NCI-H1694 treated with DMSO at 0.1 percent for 48 hours (cell line): ENCODE data around the gene DCAF11.
"Not testable (repeated sequence)": the region's sequence is repeated elsewhere in the genome, so short reads cannot be mapped to it uniquely, and the experiment has no call there.

Experiments used
- DNase-seq: peaks from one replicate; lab custom pipeline; 2025; lab: John Stamatoyannopoulos, UW

Gene DCAF11

DNA sequence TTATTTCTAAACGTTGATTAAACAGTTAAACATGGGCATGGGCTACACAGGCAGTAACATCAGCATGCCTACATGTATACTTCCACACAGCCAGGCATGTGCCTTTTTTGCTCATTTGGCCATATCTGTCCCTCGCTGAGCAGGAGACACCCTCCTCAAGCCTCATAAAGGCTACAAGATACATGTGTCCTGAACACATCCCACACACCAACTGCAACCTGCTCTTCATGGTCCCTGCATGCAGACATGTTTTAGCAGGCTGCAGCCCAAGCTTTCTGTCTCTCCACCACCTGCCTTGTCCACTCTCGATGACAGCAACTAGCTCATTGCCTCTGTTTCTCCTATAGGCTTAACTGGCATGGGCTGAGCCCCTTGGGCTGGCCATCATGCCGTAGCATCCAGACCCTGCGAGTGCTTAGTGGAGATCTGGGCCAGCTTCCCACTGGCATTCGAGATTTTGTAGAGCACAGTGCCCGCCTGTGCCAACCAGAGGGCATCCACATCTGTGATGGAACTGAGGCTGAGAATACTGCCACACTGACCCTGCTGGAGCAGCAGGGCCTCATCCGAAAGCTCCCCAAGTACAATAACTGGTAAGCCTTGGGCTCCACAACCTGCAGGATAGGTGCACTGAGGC is 17.9 kb upstream of the DCAF11 start:
- DNase-seq = no peak

DNA sequence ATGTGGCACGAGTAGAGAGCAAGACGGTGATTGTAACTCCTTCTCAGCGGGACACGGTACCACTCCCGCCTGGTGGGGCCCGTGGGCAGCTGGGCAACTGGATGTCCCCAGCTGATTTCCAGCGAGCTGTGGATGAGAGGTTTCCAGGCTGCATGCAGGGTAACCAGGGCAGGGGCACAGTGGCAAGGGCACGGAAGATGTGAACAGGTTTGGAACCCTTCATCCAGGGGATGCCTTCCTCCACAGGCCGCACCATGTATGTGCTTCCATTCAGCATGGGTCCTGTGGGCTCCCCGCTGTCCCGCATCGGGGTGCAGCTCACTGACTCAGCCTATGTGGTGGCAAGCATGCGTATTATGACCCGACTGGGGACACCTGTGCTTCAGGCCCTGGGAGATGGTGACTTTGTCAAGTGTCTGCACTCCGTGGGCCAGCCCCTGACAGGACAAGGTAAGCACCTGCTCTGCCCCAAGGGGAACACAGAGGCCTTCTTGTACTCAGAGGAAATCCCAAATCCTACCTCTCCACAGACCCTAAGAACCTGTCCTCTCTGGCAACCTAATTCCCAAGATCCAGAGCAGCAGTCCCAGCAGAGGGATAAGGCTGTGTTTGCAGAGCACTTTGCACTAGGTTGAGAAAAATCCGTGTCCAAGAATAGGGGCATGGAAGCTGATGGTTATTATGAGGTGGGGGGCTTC is 16.2 kb upstream of the DCAF11 start:
- no peak for DNase-seq

DNA sequence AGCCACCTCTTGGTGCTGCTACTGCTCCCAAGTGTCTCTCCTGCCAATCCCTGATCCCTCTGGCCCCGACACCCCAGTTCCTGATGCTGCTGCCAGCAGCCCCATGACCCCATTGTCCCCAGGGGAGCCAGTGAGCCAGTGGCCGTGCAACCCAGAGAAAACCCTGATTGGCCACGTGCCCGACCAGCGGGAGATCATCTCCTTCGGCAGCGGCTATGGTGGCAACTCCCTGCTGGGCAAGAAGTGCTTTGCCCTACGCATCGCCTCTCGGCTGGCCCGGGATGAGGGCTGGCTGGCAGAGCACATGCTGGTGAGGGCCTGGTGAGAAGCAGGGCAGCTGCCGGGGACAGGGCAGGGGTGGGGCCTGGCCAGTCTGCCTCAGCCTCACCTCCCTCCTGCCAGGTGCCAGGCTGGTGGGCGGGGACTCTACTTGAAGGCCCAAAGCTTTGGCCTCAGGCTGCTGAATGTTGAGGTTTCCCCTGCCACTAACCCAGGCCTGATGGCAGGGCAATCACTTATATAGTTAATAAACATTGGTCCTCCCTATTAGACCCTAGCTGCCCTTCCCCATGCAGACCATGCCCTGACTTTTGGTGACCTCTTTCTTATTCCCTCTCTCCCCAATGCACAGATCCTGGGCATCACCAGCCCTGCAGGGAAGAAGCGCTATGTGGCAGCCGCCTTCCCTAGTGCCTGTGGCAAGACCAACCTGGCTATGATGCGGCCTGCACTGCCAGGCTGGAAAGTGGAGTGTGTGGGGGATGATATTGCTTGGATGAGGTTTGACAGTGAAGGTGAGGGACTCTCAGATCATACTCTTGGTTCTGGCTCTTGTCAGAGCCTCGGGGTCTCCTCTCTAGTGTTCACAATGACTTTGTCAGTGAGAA is 15.4 kb upstream of the DCAF11 start:
- DNase-seq = no peak

DNA sequence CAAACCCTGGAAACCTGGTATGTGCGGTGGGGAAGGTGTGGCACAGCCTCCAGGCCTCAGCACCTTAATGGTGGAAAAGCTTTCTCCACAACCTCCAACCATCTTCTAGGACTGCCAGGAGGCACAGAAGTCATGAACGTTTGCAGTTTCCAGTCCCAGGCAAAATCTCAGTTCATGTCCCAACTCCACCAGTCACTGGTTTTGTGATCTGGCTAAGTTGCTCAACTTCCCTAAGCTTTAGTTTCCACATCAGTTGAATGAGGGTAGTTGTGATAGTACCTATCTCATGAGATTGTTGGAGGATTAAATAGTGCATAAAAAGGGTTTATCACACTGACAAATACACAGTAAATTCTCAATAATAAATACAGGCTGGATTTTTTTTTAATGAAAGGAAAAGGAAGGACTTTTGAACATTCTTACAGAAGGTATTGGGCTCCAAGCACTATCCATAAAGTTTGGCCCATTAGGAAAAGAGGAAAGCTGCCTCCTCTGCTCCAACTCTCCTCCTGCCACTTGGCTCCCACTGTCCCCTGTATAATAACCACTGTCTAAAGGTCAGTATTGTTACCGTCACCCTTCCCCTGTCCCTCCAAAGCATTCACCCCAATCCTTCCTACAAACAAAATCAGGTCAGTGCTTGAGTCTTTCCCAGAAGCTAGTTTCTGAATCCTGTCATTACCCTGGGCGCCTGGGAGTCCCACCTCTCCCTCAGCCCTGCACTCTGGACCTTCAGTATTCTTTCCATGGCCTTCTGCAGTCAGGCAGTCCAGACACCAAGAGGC is 14.2 kb upstream of the DCAF11 start:
- no peak for DNase-seq

DNA sequence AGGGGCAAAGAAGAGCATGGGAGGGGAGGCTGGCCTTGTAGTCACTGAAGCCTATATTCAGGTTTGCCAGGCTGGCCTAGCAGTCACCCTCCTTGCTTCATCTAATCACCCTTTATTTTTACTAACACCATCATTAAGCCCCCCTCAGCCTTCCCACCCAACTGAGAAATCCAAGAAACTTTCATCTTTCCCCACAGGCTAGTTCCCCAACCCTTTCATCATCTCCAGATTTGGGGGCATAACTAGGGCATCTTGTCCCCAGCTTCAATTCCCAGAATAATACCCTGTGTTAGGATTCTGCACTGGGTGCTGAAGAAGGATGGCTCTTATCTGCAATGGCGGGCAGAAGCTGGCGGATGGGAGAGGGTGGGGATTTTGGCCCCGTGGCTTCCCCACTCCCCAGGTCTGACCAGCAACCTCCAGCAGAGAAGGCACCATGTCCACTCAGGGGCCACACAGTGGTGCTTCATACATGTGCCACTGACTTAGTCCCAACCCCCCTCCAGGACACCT is 13.5 kb upstream of the DCAF11 start:
- no peak for DNase-seq

DNA sequence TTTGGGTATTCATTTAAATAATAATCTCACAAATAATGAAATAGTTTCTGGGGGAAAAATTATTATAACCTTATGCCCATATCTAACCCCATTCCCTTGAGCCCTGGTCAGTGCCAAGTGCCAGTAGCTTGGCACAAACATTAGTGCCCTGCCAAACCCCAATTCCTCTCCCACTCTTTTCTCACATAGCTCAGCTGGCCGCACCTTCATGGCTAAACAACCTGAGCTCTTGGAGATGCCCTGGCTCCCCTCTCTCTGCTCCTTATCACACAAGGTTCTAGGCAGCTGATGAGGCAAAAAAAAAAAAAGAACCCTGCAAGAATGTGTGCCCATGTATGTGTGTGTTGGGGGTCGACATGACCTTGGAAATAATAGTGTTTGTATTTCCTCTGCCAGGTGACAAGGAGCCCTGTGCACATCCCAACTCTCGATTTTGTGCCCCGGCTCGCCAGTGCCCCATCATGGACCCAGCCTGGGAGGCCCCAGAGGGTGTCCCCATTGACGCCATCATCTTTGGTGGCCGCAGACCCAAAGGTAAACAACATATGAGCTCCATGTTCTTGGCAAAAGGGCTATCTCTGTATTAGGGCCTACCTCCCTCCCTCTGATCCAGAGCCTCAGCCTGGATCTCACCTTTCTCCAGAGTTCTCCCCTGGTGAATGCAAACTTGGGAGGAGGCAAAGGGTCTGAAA is 12.1 kb upstream of the DCAF11 start:
- DNase-seq = no peak

DNA sequence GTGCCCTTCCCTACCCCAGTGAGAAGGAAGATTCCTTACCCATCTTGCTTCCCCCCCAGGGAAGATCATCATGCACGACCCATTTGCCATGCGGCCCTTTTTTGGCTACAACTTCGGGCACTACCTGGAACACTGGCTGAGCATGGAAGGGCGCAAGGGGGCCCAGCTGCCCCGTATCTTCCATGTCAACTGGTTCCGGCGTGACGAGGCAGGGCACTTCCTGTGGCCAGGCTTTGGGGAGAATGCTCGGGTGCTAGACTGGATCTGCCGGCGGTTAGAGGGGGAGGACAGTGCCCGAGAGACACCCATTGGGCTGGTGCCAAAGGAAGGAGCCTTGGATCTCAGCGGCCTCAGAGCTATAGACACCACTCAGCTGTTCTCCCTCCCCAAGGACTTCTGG is 11.1 kb upstream of the DCAF11 start:
- DNase-seq = no peak

DNA sequence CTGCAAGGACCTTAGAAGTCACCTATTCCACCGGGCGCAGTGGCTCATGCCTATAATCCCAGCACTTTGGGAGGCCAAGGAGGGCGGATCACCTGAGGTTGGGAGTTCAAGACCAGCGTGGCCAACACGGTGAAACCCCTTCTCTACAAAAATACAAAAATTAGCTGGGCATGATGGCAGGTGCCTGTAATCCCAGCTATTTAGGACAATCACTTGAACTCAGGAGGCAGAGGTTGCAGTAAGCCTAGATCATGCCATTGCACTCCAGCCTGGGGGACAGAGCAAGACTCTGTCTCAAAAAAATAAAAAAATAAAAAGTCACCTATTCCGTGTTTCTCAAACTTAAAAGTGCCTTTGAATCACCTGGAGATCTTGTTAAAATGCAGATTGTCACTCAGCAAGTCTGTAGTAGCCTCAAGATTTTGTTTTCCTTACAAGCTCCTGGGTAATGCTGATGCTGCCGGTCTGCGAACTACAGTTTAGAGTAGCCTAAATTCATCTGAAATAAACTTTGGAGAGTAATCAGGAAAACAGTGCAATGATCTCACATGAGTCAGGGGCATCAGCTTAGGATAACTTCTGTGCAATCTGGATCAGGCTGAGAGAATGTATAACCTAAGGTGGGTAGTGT is 8.9 kb upstream of the DCAF11 start:
- not testable (repeated sequence) for DNase-seq

DNA sequence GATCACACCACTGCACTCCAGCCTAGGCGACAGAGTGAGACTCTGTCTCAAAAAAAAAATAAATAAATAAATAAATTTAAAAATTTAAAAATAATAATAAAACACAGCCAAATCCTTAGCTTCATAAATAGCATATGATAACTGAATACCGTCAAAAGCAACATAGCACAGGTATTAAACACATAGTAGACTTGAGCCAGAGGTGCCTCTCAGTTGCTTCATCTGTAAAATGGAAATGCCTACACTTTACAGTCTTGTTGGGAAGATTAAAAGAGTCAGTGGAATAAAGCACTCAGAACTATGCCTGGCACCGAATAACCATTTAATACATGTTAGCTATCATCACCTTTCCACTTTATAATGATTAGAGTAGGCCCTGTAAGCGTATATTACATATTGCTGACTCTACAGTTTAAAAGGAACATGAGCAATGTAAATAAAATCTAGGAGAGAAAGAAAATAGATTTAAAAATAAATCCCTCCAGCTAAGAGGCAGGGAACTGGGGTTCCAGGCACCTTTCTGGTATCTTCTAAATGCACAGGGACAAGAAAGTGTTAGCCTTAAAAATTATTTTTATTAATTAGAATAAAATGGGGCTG is 7.8 kb upstream of the DCAF11 start:
- DNase-seq = no peak

DNA sequence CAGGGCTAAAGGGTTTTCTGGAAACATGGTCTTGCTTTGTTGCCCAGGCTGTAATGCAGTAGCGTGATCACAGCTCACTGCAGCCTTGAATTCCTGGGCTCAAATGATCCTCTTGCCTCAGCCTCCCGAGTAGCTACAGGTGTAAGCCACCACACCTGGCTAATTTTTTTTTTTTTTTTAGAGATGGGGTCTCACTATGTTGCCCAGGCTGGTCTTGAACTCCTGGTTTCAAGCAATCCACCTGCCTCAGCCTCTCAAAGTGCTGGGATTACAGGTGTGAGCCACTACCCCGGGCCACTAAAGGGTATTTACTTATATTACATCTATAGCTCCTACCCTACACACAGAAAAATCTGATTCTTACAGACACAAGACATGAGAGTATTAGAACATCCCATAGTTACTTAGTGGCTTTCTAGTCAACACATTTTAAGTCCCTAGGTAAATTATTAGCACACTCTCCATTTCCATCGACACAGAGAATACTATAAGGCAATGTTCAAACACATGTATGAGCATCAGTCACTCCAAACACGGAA is 6.2 kb upstream of the DCAF11 start:
- no peak for DNase-seq

DNA sequence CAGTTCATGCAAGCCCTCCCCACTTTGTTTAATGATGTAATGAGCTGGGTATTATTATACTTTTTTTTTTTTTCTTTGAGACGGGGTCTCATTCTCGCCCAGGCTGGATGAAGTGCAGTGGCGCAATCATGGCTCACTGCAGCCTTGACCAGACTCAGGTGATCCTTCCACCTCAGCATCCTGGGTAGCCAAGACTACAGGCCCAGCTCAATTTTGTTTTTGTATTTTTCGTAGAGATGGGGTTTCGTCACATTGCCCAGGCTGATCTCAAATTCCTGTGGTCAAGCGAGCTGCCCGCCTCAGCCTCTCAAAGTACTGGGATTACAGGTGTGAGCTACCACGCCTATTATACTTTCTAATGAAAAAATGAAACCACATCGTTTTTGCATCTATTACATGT is 4.5 kb upstream of the DCAF11 start:
- no peak for DNase-seq

DNA sequence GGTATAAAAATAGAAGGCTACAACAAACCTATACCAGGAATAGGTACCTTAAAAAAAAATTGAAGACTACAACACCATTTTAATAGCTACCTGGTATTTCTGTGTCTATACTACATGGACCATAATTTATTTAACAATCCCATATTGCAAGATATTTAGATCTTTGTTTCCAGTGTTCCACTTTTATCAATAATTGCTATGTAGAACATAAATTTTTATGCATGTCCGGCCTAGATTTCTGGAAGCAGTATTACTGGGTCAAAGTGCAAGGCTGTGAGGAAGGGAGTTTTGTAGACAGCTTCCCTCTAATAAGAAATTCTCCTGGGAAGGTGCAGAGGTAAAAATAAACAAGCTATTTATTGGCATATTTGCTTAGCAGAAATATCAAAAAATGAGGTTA is 4.1 kb upstream of the DCAF11 start:
- DNase-seq = no peak

DNA sequence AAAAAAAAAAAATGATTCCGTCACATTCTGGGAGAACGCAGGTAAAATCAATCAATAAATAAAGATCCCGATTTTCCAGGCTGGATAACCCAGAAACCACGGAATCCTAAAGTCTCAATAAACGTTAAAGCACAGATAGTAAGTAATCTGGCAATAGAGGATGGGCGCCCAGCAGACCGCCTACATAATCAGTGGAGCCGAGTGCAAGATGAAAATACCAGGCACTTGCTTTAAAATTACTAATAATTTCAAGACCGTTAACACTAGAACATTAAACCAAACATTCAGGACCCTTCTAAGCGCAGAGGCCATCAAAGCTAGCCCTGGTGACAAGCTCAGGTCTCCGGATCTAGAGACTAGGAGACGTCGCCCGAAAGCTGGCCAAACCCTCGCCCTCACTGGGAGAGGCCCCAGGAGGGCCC is 1.2 kb upstream of the DCAF11 start:
- DNase-seq = no peak

DNA sequence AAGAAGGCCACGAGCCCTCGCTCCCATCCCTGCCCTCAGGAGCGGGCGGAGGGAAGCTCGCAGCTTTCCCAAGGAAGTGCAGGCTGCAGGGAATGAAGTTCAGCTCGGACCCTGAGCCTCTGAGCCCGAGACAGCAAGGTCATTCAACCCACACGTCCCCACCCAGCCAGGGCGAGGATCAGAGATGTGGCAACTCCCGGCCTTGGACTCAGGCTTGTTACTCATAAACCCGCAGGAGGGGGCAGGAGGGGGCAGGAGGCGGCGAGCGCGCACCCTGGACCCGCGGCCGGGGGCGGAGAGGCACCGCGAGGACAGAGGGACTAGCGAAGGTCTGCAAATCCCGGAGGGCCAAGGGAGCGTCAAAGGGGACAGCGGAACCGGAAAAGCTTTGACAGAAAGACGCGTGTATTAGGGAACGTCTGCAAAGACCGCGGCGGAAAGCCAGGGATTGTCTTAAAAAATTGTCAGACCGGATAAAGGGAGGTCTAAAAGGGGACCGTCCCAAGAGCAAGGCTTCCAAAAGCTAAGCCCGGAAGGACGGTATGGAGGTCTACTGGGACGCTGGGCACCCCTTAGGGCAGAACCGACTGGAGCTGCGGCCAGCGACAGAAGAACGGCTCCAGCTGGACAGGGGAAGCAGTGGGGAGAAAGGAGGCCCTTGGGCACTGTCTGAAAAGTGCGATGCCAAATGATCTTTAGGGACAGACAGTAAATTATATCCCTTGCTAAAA is 611 bp upstream of the DCAF11 start:
- peak; percentile 81 for DNase-seq

DNA sequence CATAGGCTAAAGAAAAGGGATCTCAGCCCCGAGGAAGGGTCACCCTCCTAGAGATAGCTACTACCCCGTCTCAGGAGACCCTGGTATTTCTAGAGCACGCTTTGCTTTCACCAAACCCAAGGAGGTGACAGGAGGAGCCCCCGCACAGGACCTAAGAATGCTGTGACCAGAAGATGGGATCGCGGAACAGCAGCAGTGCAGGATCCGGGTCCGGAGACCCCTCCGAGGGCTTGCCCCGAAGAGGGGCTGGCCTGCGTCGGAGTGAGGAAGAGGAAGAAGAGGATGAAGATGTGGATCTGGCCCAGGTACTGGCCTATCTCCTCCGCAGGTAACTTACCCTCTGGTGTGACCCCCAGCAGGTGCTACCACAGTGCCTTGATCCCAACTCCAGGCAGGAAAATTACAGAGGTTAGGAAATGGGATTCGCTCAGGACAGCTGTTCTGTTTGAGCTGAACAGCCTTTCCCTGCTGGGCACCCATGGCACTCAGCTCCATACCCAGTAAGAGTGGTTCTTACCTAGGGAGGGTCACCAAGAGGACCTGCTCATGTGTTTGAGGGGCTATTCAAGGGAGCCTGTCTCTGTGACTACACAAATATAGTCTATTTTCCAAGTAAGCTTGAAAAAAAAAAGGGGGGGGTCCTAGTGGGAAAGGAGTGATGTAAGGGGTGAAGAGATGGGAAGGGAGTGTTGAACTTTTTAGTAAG is 998 bp downstream of the DCAF11 start:
- no peak for DNase-seq

DNA sequence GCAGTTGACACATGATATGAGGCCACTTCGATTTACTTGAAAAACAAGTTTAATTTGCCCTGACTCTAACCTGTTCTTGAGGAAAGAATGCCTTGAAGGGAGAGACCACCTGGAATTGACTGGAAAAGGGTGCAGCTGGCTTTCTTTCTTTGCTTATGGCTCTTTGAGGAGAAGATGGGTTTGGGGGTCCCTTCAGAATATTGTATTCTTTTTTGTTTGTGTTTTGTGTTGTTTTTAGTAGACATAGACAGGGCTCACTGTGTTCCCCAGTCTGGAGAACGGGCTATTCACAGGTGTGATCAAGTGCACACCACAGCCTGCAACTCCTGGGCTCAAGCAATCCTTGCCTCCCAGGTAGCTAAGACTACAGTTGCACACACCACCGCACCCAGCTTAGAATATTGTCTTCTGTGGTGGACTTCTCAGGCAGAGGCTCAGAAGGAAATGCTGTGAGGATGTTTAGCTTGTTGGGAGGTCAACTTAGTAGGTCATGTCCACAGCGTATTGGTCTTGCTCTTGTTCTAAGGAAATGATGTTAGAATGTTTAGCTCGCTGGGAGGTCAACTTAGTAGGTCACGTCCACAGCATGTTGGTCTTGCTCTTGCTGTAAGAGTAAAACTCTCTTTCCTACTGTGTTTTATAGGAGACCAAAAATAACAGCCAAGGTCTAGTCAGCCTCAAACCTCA is 1.7 kb downstream of the DCAF11 start:
- DNase-seq = no peak

DNA sequence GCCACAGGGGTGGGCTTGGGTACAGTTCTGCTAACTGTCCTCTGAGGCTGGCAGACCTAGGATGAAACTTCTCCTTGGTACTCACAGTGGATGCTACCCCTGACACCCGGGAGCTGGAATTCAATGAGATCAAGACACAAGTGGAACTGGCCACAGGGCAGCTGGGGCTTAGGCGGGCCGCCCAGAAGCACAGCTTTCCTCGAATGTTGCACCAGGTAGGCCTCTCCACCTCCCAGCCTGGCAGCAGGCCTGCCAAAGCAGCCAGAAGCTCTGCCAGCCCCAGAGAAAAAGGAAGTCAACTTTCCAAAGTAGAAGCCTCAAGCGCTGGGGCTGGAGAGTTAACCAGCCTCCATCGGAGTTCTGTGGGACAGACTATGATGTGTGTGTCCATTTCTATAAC is 2.6 kb downstream of the DCAF11 start:
- no peak for DNase-seq

DNA sequence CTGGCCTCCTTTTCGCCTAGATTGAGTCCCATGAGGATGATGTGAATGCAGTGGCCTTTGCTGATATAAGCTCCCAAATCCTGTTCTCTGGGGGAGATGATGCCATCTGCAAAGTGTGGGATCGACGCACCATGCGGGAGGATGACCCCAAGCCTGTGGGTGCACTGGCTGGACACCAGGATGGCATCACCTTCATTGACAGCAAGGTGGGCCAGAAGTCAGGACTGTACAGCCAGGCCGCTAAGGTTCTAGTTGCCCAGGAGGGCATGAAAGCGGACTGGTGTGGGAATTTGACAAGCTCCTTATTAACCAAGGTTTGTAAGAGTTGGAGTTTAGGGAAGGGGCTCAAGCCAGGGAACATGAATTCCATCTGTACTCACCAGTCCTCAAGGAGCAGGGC is 5.1 kb downstream of the DCAF11 start:
- no peak for DNase-seq
